MM.1S (cell line): ENCODE results near the gene VEZT.

Experiments used
- CTCF ChIP-seq: fragments of 300-600 bp; sonication (generic); IDR thresholded peaks from 2 replicates; pipeline ENCODE4 v1.5.1; 2016; ENCODE audit warnings: antibody characterized with exemption, low read length, mixed read lengths
- EZH2 ChIP-seq: fragments of 300-600 bp; sonication (generic); optimal IDR thresholded peaks from 2 replicates; pipeline ENCODE3; 2017; ENCODE audit warnings: low read depth, mild to moderate bottlenecking, antibody characterized with exemption, low read length, mixed read lengths
- EZH2phosphoT487 ChIP-seq: fragments of 300-600 bp; sonication (generic); IDR thresholded peaks from 2 replicates; pipeline ENCODE4 v1.6.1; 2018; ENCODE audit warnings: antibody characterized with exemption, low read length

- TF ChIP-seq EZH2 (no peak), CTCF (no peak), EZH2phosphoT487 (no peak)
Observed at GRCh38 chr12:95241761-95242506, 24.3 kb downstream of the VEZT start.
